Endothelial cell of umbilical vein (primary cell): Measurements from ENCODE around the gene CHST8. TPM values are rescaled to one million over a fixed set of nuclear protein-coding genes. Genes with fewer than 3 reads are reported as not detected.

ENCODE experiments used
- BruUV-seq: library from RNA; stranded (reverse); fragments of 400-500 nt; replicated peaks from 2 replicates; lab custom pipeline; 2021; lab: Mats Ljungman, UMichigan
- CTCF ChIA-PET: fragments of 300-600, 350-600 bp; sonication (Branson Sonifier 250); formaldehyde crosslinking; loops from one replicate; lab custom pipeline; 2021; ENCODE audit warnings: antibody characterized with exemption, inconsistent platforms; lab: Charles Lee
- POLR2A ChIA-PET: fragments of 300-600, 350-600 bp; sonication (Branson Sonifier 250); formaldehyde crosslinking; loops from one replicate; lab custom pipeline; 2021; ENCODE audit warnings: antibody characterized with exemption, inconsistent platforms; lab: Charles Lee
- DNase-seq: peaks from one replicate; pipeline ENCODE4 v3.0.0-alpha.2; 2011; ENCODE audit warnings: low read depth, low spot score
- FAIRE-seq: peaks from 2 replicates; lab custom pipeline; 2011; peaks lifted over from hg19 to GRCh38; lab: Jason Lieb, UNC
- H2AFZ ChIP-seq: 2 replicates; pipeline ENCODE4 v1.6.0; 2012; ENCODE audit warnings: low read depth, low read length, control low read depth, inconsistent platforms
- H3K27ac ChIP-seq: 2 replicates; pipeline ENCODE4 v1.5.1; 2011; ENCODE audit warnings: low read depth, mild to moderate bottlenecking, control low read depth, low read length, moderate library complexity; ENCODE audit not compliant: insufficient read depth
- H3K27me3 ChIP-seq, 2 experiments: 2 replicates each; pipeline versions ENCODE4 v1.6.0 to v1.6.1; 2011; ENCODE audit warnings: low read length in 2 of 2, mixed read lengths in 1 of 2; ENCODE audit not compliant: control insufficient read depth in 2 of 2, insufficient read depth in 2 of 2
- H3K36me3 ChIP-seq, 2 experiments: 2 replicates in 1 of 2; 3 replicates in 1 of 2; pipeline ENCODE4 v1.5.1; 2011; ENCODE audit warnings: low read length in 2 of 2, mild to moderate bottlenecking in 1 of 2, moderate library complexity in 1 of 2; ENCODE audit not compliant: control insufficient read depth in 2 of 2, insufficient read depth in 2 of 2; ENCODE audit errors: extremely low read depth in 1 of 2
- H3K4me1 ChIP-seq: 3 replicates; pipeline ENCODE4 v1.5.1; 2011; ENCODE audit warnings: mild to moderate bottlenecking, low read length; ENCODE audit not compliant: control insufficient read depth, insufficient read depth; ENCODE audit errors: extremely low read depth
- H3K4me2 ChIP-seq: 2 replicates; pipeline ENCODE4 v1.6.1; 2011; ENCODE audit warnings: low read length, control low read depth, mixed read lengths; ENCODE audit not compliant: insufficient read depth
- H3K4me3 ChIP-seq, 3 experiments: fragments of 200-600 bp in 1 of 3; sonication (generic), shearing (Covaris generic) in 1 of 3; replicated peaks in 1 of 3; 2 replicates each; pipeline ENCODE4 v1.5.1; 2011 to 2016; ENCODE audit warnings: control low read depth in 3 of 3, low read length in 3 of 3, mild to moderate bottlenecking in 2 of 3, inconsistent platforms in 1 of 3, low read depth in 1 of 3, moderate library complexity in 1 of 3; ENCODE audit not compliant: insufficient read depth in 1 of 3
- H3K79me2 ChIP-seq: 2 replicates; pipeline ENCODE4 v1.6.0; 2012; ENCODE audit warnings: low read length, inconsistent platforms; ENCODE audit not compliant: control insufficient read depth, insufficient read depth
- H3K9ac ChIP-seq: replicated peaks from 2 replicates; pipeline ENCODE3; 2011; ENCODE audit warnings: low read length, control low read depth; ENCODE audit not compliant: insufficient read depth; ENCODE audit errors: extremely low read depth
- H3K9me1 ChIP-seq: replicated peaks from 3 replicates; pipeline ENCODE4 v1.6.0; 2011; ENCODE audit warnings: mild to moderate bottlenecking, low read length; ENCODE audit not compliant: control insufficient read depth, insufficient read depth; ENCODE audit errors: extremely low read depth
- H3K9me3 ChIP-seq: replicated peaks from 2 replicates; pipeline ENCODE4 v1.5.1; 2012; ENCODE audit warnings: low read length, inconsistent platforms; ENCODE audit not compliant: control insufficient read depth, insufficient read depth
- H4K20me1 ChIP-seq: replicated peaks from 2 replicates; pipeline ENCODE3; 2011; ENCODE audit warnings: mild to moderate bottlenecking, low read length; ENCODE audit not compliant: control insufficient read depth, insufficient read depth; ENCODE audit errors: extremely low read depth
- EZH2 ChIP-seq: IDR thresholded peaks from 2 replicates; pipeline ENCODE4 v1.6.1; 2012; ENCODE audit warnings: borderline replicate concordance, low read depth, mild to moderate bottlenecking, moderate library complexity, low read length, inconsistent platforms; ENCODE audit not compliant: severe bottlenecking
- GATA2 ChIP-seq: IDR thresholded peaks from 2 replicates; pipeline ENCODE4 v1.7.0; 2011; ENCODE audit warnings: low read depth, mild to moderate bottlenecking, moderate library complexity, mixed read lengths, low read length; ENCODE audit not compliant: insufficient read length, insufficient read depth
- JUN ChIP-seq: IDR thresholded peaks from 2 replicates; pipeline ENCODE4 v1.6.1; 2011; ENCODE audit warnings: borderline replicate concordance, low read depth; ENCODE audit not compliant: insufficient read length, insufficient read depth
- MYC ChIP-seq: IDR thresholded peaks from one replicate; pipeline ENCODE4 v1.6.1; 2011; ENCODE audit warnings: mild to moderate bottlenecking, low read depth, low read length
- POLR2A ChIP-seq: IDR thresholded peaks from 2 replicates; pipeline ENCODE4 v1.6.1; 2012; ENCODE audit warnings: low read depth, mild to moderate bottlenecking, control low read depth, low read length
- POLR2AphosphoS5 ChIP-seq: IDR thresholded peaks from 2 replicates; pipeline ENCODE4 v1.6.1; 2012; ENCODE audit warnings: low read depth, mild to moderate bottlenecking, control low read depth, low read length, moderate library complexity; ENCODE audit not compliant: insufficient read depth
- dilution Hi-C: fragments of 300-500 bp; cut with MboI; formaldehyde crosslinking; loops from one replicate; pipeline ENCODE4 v1.15.0; 2019; ENCODE audit warnings: low sequenced_read_pairs; ENCODE audit not compliant: extremely low pct_ligation_motif_present
- intact Hi-C: fragments of 100-400 bp; cut with micrococcal nuclease; formaldehyde crosslinking; loops from one replicate; pipeline ENCODE4 v1.10.0; 2022
- polyA plus RNA-seq, 4 experiments: library from polyadenylated mRNA; depleted of rRNA in 3 of 4; stranded (reverse) in 3 of 4; unstranded in 1 of 4; fragments of >200 nt; gene quantifications; 2 replicates each; pipeline versions ENCODE4 v1.2.1 to v1.2.3, GENCODE V29; 2011 to 2012; ENCODE audit warnings: missing spikeins in 1 of 4
- total RNA-seq: library from RNA; stranded (reverse); gene quantifications from 2 replicates; pipeline ENCODE4 v1.2.3, GENCODE V29; 2021
- TF ChIP-seq, protein P1 (sequence below): IDR thresholded peaks from 2 replicates; pipeline ENCODE4 v1.6.1; 2011; ENCODE audit not compliant: insufficient read depth, insufficient read length
- TF ChIP-seq, protein P2 (sequence below), 2 donors: IDR thresholded peaks; 1 replicate in 1 of 2; 2 replicates in 1 of 2; pipeline ENCODE4 v1.5.1; 2011; ENCODE audit warnings: low read length in 2 of 2, mild to moderate bottlenecking in 2 of 2, moderate library complexity in 2 of 2, control low read depth in 1 of 2, inconsistent platforms in 1 of 2, low read depth in 1 of 2; ENCODE audit not compliant: insufficient read depth in 1 of 2; ENCODE audit errors: extremely low read depth in 1 of 2

CHST8 gene
- total and polyA plus RNA-seq, 2 donors (not counting 3 experiments of a cell fraction or from before 2014, with no cell fraction given), result not detected

DNA sequence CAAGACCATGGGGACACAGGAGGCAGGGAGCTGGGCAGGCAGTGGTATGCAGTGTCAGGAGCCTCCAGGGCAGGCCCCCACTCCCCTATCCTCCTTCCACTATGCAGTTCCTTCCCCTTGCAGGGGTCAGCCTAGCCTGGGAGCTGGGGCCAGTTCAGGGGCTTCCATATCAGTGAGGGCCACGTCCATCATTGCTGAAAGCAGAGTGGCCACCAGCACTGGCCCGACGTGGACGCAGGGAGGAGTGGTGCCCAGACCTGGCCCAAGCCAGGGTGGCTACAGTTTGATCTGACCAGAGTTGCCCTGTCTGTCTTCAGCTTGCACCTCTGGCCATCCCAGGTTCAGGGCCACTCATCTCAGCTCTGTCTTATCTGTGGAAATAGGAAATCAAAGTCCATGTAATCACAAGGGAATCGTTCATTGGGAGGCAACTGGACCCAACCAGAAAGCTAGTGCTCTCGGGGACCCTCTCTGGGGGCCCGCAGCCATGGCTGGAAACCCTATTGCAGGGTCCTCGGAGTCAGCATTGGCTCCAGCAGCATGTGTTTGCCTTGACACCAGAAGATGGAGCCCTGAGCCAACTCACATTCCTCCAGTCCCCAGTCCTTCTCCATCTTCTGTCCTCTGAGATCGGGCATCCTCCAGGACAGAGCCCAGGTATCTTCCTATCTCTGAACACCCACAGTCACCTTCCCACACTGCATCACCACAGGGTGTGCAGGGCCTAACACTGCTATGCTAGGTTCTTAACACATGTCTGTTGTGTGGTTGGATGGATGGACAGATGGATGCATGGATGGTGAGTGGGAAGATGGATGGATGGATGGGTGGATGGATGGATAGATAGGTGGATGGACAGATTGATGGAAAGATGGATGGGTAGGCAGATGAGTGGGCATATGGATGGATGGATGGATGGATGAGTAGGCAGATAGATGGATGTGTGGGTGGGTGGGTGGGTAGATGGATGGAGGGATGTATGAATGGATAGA lies 99.2 kb downstream of the CHST8 start:
- H3K79me2 ChIP-seq, result no peaks in the 10 kb centered on the region
- ChIA-PET CTCF (no interaction called here), POLR2A (no interaction called here)
- no TSS peak for BruUV-seq
- H3K27ac ChIP-seq, result no peak overlapping the region
- dilution Hi-C loops (no loop called here), intact Hi-C loops (no loop called here)
- H3K4me1 ChIP-seq, result no peaks in the 10 kb centered on the region
- no peak overlapping the region for H2AFZ ChIP-seq
- no peaks in the 10 kb centered on the region for H3K36me3 ChIP-seq
- TF ChIP-seq, protein P1, sequence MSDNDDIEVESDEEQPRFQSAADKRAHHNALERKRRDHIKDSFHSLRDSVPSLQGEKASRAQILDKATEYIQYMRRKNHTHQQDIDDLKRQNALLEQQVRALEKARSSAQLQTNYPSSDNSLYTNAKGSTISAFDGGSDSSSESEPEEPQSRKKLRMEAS, result no peak
- H3K4me3 ChIP-seq, result no peak overlapping the region
- no peak for FAIRE-seq
- H3K9me3 ChIP-seq, result no peaks in the 10 kb centered on the region
- H3K4me2 ChIP-seq, result no peak overlapping the region
- H4K20me1 ChIP-seq, result no peaks in the 10 kb centered on the region
- DNase-seq, result no peak
- H3K9ac ChIP-seq, result no peak overlapping the region
- H3K9me1 ChIP-seq, result no peaks in the 10 kb centered on the region
- no peaks in the 10 kb centered on the region for H3K27me3 ChIP-seq

DNA sequence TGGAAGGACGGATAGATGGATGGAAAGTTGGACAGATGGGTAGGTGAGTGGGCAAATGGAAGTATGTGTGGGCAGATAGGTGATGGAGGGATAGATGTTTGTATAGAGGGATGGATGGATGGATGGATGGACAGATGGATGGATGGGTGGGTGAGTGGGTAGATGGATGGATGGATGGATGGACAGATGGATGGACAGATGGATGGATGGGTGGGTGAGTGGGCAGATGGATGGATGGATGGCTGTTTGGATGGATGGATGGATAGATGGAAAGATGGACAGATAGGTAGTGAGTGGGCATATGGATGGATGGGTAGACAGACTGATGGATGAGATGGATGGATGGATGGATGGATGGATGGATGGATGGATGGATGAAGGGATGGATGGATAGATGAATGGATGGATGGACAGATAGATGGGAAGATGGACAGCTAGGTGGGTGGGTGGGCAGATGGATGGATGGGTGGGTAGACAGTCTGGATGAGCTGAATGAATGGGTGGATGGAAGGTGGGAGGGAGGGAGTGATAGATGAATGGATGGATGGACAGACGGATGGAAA lies 100.1 kb downstream of the CHST8 start:
- TF ChIP-seq GATA2, result no peak
- no peak for TF ChIP-seq POLR2A
- TF ChIP-seq, protein P2, sequence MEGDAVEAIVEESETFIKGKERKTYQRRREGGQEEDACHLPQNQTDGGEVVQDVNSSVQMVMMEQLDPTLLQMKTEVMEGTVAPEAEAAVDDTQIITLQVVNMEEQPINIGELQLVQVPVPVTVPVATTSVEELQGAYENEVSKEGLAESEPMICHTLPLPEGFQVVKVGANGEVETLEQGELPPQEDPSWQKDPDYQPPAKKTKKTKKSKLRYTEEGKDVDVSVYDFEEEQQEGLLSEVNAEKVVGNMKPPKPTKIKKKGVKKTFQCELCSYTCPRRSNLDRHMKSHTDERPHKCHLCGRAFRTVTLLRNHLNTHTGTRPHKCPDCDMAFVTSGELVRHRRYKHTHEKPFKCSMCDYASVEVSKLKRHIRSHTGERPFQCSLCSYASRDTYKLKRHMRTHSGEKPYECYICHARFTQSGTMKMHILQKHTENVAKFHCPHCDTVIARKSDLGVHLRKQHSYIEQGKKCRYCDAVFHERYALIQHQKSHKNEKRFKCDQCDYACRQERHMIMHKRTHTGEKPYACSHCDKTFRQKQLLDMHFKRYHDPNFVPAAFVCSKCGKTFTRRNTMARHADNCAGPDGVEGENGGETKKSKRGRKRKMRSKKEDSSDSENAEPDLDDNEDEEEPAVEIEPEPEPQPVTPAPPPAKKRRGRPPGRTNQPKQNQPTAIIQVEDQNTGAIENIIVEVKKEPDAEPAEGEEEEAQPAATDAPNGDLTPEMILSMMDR (IDR thresholded peaks at IDR 0.05; ENCODE audit: extremely low read depth in 1 of 2, insufficient read depth in 1 of 2, low read depth in 1 of 2, low read length in 2 of 2), result no peak
- TF ChIP-seq POLR2AphosphoS5, result no peak
- TF ChIP-seq, protein P1, result no peak
- TF ChIP-seq EZH2, result no peak
- TF ChIP-seq MYC, result no peak
- no peak for TF ChIP-seq JUN
- Histone ChIP-seq H3K4me2 (no peak overlapping the region), H3K79me2 (no peaks in the 10 kb centered on the region), H3K36me3 (no peaks in the 10 kb centered on the region), H2AFZ (no peak overlapping the region), H3K27ac (no peak overlapping the region), H3K4me1 (no peaks in the 10 kb centered on the region), H3K4me3 (no peak overlapping the region), H3K9me1 (no peaks in the 10 kb centered on the region), H3K9ac (no peak overlapping the region), H3K9me3 (no peaks in the 10 kb centered on the region), H3K27me3 (no peaks in the 10 kb centered on the region), H4K20me1 (no peaks in the 10 kb centered on the region)
- dilution Hi-C loops, result no loop called here
- intact Hi-C loops, result no loop called here
- CTCF ChIA-PET, result no interaction called here
- BruUV-seq, result no TSS peak
- FAIRE-seq, result no peak
- no peak for DNase-seq
- POLR2A ChIA-PET, result no interaction called here
